Fibroblast of the aortic adventitia (primary cell): Measurements from ENCODE around the gene FREM3. TPM values are rescaled to one million over a fixed set of nuclear protein-coding genes. Genes with fewer than 3 reads are reported as not detected.

Source experiments
- DNase-seq: peaks from one replicate; pipeline ENCODE4 v3.0.0-alpha.2; 2010; ENCODE audit warnings: low read depth
- H3K4me3 ChIP-seq: 2 replicates; pipeline ENCODE4 v1.5.1; 2011; ENCODE audit warnings: low read depth, mild to moderate bottlenecking, control low read depth, low read length, moderate library complexity
- CTCF ChIP-seq: IDR thresholded peaks from 2 replicates; pipeline ENCODE4 v1.5.1; 2011; ENCODE audit warnings: mild to moderate bottlenecking, low read length, control low read depth, inconsistent platforms; ENCODE audit not compliant: insufficient read depth
- total RNA-seq: library from RNA; depleted of rRNA; stranded (reverse); fragments of >200 nt; gene quantifications from 2 replicates; pipeline ENCODE4 v1.2.3, GENCODE V29; 2012; ENCODE audit warnings: low replicate concordance

FREM3 gene
- total RNA-seq, 1 donor = not detected

- no peak for TF ChIP-seq CTCF
- peak; percentile 73 for DNase-seq
- no peak overlapping the region for H3K4me3 ChIP-seq
These were observed 59.1 kb downstream of the FREM3 start for GRCh38 chr4:143641361-143641760.

- H3K4me3 ChIP-seq = no peak overlapping the region
- TF ChIP-seq CTCF = no peak
- no peak for DNase-seq
These were observed 65.7 kb downstream of the FREM3 start for GRCh38 chr4:143634763-143635162.

GRCh38 chr4:143633833-143634232, 66.6 kb downstream of the FREM3 start:
- no peak overlapping the region for H3K4me3 ChIP-seq
- no peak for TF ChIP-seq CTCF
- DNase-seq = no peak

GRCh38 chr4:143626134-143626911, 74.2 kb downstream of the FREM3 start:
- peak; percentile 89 for DNase-seq
- no peak for TF ChIP-seq CTCF
- H3K4me3 ChIP-seq = no peak overlapping the region

- H3K4me3 ChIP-seq = no peak overlapping the region
- TF ChIP-seq CTCF = no peak
- no peak for DNase-seq
These were observed 74.8 kb downstream of the FREM3 start for GRCh38 chr4:143625632-143626031.

GRCh38 chr4:143623896-143624295, 76.6 kb downstream of the FREM3 start:
- TF ChIP-seq CTCF = no peak
- no peak overlapping the region for H3K4me3 ChIP-seq
- no peak for DNase-seq

GRCh38 chr4:143618811-143619210, 81.7 kb downstream of the FREM3 start:
- DNase-seq = no peak
- TF ChIP-seq CTCF = no peak
- no peak overlapping the region for H3K4me3 ChIP-seq
